Measurements from ENCODE around the gene DIRAS1.
A peak's percentile ranks its signal among the peaks of the same experiment; 100 is the strongest.
"Not testable (repeated sequence)": the region's sequence is repeated elsewhere in the genome, so short reads cannot be mapped to it uniquely, and the experiment has no call there.

Gene DIRAS1

DNA sequence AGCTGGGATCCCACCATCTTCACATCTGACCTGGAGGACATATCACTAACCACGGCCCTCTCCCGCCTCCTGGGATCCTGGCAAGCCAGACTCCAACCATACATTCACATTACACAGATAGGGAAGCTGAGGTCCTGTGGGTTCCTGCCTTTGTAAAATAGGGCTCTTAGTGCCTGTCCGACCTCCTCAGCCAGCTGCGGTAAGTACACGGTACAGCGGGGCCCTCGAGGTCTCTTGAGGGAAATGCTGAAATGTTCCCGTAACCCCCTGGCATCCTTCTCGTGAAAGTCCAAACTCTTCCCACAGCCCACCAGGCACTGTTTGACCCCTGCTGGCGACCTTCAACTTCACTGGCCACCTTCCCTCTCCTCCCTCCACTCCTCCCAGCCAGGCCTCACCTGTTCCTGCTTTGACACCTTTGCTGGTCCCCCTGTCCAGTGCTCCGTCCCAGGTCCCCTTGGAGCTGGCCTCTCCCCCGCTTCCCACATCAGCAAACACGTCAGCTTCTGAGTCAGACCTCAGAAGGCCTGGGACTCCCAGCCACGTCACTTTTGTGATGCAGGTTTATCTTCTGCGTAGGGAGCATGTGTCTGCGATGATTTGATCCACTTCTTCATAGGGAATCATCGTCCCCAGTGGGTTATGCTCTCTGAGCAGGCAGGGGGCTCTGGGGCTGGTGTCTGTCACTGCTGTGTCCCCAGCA, 9.8 kb downstream of the DIRAS1 start:
- DNase-seq (ENCODE audit: low read depth), result no peak

DNA sequence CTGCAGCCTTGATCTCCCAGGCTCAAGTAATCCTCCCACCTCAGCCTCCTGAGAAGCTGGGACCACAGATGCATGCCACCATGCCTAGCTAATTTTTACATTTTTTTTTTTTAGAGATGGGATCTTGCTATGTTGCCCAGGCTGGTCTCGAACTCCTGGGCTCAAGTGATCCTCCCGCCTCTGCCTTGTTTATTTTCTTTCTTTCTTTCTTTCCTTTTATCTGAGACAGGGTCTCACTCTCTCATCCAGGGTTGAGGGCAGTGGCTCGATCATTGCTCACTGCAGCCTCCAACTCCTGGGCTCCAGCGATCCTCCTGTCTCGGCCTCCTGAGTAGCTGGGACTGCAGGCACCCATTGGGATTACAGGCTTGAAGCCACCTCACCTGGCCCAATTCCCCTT, 14.9 kb downstream of the DIRAS1 start:
- DNase-seq (ENCODE audit: low read depth), result no peak

DNA sequence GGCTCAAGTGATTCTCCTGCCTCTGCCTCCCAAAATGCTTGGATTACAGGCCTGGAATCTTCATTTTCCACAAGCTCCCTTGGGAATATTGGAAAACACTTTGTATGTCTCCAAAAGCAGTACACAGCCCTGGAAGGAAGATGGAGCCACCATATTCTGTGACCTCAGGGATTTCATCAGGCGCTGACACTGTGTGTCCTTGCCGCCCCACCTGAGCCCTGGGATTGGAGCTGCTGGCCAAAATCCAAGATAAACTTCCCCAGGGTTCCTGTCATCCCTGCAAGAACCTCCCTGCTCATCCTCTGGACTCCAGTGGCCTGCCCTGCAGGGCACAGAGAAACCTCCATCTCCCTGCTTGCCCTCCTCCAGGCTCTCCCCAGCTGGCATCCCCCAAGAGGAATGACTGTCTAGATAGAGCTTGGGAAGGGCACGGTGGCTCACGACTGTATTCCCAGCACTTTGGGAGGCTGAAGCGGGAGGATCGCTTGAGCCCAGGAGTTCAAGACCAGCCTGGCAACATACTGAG, 17.4 kb downstream of the DIRAS1 start:
- DNase-seq (ENCODE audit: low read depth), result no peak

DNA sequence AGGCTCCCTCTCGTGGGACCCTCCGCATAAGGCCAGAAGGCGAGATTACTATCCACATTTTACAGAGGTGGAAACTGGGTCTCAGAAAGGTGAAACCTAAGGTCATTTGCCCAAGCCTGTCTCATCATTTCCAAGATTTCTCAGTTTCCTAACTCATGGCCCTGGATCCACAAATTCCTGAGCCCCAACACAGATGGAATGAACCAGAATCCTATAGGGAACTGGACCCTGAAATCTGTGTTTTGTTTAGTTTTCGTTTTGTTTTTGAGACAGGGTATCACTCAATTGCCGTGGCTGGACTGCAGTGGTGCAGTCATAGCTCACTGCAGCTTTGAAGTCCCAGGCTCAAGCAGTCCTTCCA, 18.1 kb downstream of the DIRAS1 start:
- DNase-seq (ENCODE audit: low read depth), result no peak

DNA sequence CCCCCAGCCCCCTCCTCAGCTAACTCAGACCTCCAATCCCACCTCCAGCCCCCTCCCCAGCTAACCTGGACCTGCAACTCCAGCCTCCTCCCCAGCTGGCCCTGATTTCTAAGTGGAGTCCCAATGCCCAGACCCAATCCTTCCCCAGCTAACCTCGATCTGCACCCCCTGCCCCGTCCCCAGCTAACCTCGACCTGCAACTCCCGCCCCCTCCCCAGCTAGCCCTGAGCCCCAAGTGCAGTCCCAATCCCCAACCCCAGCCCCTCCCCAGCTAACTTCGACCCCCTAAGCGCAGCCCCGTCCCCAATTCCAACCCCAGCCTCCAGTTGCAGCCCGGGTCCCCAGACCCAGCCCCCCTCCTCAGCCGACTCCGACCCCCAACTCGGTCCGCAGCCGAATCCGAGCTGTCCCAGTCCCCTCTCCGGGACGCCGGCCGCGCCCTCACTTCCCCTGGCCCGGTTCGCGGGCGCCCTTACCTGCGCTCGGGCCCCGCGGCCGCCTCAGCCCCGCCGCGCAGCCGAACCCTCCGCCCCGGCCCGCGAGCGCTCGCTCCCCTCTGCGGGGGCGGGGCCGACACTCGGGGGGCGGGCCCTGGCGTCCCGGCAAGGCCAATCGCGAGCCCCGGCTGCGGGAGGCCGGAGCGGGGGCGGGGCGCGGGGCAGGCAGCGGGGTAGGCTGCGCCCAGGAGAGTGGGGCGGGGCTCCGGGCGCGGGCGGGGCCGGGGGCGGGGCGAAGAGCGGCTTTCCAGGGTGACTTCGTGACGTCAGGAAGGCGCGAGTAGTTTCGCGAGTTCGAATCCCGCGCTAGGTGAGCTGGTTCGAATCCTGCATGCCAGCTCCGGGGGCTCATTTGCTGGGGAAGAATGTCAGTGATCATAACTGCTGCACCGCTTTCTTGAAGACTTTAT, 18.7 kb downstream of the DIRAS1 start, which contains the start of gene GNG7:
GNG7 (minus strand) TSS at position 525 of the 907 bp plus-strand sequence. CDS start 182,006 bp downstream, outside the sequence.
- peak; percentile 94 for DNase-seq (ENCODE audit: low read depth)

DNA sequence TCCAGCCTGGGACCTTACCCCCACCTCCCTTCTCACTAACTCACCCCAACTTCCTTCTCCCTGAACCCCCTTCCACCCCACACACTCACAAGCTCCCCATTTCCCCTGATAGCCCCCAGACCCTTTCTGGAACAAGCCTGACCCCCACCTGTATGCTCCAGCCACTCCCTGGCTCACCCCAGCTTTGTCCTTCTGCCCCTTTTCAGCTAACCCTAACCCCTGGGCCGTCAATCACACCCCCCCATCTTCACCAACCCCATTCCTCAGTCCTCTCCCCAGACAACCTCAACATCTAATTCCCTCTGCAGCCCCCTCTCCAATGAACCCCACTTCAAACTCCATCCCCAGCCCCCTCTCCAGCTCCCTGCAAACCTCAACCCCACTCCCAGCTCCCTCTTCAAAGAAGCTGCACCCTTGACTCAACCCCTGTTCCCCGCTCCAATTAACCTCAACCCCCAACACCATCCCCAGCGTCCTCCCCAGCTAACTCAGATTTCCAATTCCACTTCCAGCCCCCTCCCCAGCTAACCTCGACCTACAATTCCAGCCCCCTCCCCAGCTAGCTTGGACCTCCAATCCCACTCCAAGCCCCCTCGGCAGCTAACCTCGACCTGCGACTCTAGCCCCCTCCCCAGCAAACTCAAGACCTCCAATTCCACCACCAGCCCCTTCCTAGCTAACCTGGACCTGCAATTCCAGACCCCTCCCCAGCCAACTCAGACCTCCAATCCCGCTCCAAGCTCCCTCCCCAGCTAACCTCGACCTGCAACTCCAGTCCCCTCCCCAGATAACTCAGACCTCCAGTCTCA, 19.6 kb downstream of the DIRAS1 start:
- DNase-seq (ENCODE audit: low read depth), result no peak

DNA sequence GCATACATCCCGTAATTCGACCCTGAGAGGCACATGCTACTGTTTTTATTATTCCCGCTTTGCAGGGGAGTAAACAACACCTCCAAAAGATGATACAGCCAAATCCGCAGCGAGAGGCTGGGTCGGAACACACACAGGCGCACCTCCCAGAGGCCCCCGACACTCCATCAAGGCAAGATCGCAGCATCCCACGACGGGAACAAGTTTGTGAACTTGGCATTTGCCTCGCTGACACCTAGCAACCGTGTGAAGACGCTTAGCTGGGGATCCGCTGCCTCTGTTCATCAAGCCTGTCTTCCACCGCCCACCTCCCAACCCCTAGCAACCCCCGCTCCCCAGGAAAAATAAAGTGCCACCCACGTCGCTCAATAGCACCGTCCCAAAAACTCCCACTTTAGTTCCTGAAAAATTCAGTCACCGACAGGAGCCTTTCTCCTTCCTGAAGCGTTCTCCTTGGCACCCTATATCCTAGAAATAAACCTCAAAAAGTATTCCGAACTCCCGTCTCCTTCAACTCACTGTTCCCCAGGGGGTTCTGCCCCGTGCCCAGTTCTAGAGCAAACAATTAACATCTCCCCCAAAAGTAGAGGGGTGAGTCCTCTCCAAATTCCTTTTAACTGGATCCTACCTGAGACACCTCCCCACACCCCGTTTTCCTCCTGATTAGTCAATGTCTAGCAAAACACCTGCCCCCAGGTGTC, 20.4 kb downstream of the DIRAS1 start:
- DNase-seq (ENCODE audit: low read depth), result no peak

DNA sequence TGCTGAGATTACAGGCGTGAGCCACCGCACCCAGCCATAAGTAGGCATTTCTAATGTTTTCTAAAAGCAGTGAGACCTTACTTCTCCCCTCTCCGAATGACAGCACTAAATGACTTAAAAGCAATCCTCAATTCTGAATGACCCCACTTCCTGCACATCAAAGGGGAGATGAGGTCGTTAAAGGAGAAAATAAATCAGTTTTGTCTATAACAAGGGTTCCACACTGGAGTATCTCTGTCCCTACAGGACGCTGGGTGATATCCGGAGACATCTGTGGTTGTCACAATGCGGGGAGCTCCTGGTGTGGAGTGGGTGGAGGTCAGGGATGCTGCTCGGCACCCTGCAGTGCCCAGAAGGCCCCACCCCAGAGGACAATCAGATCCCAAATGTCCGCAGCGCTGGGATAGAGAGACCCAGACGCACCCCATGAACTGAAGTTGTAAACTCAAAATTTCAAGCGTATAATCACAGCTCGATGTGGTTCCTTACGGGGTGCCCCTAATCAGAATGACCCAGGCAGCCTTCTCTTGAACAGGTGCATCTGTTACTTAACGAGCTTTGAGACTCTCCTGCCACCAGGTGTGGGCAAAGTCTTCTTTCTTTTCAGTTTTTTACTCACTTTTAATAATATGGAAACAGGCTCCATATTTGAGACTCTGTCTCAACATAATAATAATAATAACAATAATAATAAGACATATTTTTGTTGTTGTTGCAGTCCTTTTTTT, 21.6 kb downstream of the DIRAS1 start:
- no peak for DNase-seq (ENCODE audit: low read depth)

DNA sequence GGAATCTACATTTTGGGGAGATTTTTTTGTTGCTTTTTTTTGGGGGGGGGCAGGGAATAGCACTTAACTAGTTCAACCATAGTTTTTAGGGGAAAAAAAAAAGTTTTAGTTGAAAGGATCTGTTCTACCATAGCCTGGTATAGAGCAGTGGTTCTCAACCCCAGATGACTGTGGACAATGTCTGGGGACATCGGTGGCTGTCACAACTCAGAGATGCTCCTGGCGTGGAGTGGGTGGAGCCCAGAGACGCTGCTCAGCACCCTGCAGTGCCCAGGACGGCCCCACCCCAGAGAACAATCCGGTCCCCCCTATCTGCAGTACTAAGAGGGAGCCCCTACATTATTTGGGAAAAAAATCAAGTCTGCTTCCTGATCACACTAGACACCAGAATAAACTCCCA, 27.0 kb downstream of the DIRAS1 start:
- DNase-seq (ENCODE audit: low read depth), result no peak

DNA sequence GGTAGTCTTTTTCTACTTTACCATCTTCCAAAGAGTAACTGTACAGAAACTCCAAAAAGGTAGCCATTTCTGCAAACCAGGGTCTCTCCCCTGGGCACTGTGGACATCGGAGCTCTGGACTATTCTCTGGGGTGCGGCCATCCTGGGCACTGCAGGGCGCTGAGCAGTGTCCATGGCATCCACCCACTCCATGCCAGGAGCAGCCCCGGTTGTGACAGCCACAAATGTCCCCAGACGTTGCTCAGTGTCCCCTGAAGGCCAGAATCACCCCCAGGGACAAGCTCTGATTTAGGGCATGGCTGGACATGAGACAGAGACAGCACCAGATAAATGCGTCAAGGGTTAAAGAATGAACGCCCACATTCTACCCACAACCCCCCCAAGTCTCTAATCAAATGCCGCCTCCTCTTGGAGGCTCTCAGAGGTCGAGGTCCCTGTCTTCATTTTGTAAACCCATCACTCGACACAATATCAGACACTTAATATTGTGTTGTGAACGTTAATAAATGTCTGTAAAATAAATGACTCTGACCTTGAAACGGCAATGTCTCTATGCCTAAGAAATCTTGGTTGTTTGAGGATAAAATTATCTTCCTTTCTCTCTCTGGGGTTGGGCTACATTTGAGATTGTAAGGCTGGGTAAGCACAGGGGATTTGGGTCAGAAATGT, 27.5 kb downstream of the DIRAS1 start:
- DNase-seq (ENCODE audit: low read depth), result no peak

DNA sequence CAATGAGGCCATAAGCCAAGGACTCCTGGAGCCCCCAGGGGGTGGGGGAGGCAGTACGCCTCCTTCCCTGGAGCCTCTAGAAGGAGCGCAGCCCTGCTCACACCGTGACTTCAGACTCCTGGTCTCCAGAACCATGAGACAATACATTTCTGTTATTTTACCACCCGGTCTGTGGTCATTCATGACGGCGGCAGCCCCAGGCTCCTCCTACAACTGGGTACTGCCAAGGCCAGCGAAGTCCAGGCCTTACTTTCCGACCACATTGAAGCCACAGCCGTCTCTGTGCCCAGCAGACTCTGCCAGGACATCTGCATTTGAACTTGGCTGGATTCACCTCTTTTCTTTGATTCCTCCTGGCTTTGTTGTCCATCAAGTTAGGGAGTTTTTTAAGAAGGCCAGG, 29.2 kb downstream of the DIRAS1 start:
- DNase-seq (ENCODE audit: low read depth), result no peak

DNA sequence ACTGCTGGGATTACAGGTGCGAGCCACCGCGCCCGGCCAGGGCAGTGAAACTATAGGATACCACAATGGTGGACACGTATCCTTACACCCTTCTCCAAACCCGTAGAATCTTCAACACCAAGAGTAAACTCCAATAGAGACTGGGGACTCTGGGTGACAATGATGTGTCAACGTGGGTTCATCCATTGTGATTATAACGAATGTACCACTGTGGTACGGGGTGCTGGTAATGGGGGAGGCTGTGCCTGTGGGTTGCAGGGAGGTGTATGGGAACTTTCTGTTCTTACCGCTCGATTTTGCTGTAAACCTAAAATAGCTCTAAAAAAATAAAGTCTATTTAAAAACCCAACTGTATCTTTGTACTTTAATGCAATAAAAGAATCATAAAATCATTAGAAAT, 30.3 kb downstream of the DIRAS1 start:
- DNase-seq (ENCODE audit: low read depth), result no peak

DNA sequence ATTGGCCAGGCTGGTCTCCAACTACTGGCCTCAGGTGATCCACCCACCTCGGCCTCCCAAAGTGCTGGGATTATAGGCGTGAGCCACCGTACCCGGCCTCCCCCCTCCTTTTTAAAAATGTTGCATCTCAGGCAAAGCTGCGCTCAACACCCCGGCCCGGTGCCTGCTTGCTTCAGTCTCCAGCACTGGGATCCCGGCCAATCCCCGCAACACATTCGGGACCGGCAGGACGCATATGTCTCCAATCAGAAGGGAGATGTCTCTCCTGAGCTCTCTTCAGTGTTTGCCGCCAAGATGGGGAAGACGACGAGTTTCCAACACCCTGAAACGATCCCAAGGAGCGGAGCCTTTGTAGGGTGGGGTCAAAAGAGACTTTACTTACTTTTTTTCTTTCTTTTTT, 34.8 kb downstream of the DIRAS1 start:
- no peak for DNase-seq (ENCODE audit: low read depth)

DNA sequence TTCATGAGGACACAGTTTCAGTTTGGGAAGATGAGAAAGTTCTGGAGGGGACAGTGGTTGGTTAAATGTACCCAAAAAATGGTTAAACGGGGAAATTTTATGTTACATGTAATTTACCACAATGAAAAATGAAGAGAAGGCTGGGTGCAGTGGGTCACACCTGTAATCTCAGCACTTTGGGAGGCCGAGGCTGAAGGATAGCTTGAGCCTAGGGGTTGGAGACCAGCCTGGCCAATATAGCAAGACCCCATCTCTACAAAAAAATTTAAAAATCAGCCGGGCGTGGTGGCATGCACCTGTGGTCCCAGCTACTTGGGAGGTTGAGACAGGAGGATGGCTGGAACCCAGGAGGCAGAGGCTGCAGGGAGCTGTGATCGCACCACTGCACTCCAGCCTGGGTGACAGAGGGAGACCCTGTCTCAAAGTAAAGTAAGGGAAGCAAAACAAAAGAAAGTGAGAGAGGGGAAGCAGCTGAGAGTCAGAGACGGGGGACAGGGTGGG, 35.9 kb downstream of the DIRAS1 start:
- DNase-seq (ENCODE audit: low read depth), result no peak

DNA sequence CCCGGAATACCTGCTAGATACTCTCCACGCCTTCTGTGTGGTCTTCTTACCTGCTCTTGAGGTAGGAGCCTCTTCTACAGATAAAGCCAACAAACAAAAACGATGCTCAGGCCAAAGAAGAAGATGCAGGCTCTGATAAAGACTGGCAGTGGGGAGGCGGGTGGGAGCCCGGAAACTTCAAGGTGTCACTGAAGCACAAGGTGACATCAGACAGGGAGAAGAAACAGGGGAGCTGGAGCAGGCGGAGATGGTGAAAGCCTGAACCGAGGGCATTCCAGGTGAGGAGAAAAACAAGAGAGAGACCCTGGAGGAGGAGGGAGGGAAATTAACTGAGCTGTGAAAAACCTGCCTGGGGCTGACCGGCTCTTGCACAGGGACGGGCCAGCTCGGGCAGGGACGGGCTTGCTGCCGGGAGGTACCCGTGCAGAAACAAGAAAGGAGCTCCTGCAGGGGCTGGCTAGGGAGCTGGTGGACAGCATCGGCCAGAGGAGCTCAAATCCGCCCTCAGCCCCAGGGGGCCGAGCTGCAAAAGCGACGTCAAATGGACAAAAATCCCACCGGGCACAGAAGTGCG, 37.7 kb downstream of the DIRAS1 start:
- no peak for DNase-seq (ENCODE audit: low read depth)

DNA sequence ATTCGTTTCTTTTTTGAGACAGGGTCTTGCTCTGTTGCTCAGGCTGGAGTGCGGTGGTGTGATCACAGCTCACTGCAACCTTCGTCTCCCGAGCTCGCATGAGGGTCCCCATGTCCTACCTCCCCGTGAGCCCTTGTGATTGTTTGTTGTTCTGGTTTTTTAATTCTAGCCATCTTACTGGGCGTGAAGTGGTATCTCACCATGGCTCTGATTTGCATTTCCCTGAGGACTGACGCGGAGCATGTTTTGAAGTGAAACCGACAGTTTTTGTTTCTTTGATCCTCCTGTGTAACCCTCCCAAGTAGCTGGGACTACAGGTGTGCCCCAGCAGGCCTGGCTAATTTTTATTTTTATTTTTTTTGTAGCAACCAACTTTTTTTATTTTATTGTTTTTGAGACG, 40.4 kb downstream of the DIRAS1 start:
- DNase-seq (ENCODE audit: low read depth), result no peak

DNA sequence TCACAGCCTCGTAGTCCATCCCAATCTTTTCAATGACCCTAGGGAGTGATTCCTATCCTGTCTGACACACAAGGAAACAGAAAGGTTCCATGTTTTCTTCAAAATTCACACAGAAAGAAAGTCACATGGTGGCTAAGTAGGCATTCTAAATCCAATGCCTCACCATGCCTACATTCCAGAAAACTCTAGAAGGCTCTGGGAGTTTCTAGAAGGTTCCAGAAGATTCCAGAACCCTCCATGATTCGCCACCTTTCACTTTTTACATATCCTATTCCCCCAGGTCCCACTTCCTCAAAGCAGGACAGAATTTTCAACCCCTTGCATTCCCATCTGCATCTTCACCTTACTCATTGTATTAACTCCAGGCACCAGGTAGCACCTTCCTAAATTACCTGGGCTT, 41.7 kb downstream of the DIRAS1 start:
- DNase-seq (ENCODE audit: low read depth), result no peak

DNA sequence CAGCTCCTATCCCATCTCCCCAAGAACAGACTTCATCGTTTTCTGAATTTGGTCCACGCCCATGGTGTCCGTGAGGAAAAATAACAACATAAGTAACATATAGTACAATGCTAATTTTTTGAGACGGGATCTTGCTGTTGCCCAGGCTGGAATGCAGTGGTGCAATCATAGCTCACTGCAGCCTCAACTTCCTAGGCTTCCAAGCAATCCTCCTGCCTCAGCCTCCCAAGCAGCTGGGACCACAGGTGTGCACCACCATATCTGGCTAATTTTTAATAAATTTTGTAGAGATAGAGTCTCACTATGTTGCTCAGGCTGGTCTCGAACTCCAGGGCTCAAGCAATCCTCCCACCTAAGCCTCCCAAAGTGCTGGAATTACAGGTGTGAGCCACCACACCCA, 42.2 kb downstream of the DIRAS1 start:
- DNase-seq (ENCODE audit: low read depth), result not testable (repeated sequence)

DNA sequence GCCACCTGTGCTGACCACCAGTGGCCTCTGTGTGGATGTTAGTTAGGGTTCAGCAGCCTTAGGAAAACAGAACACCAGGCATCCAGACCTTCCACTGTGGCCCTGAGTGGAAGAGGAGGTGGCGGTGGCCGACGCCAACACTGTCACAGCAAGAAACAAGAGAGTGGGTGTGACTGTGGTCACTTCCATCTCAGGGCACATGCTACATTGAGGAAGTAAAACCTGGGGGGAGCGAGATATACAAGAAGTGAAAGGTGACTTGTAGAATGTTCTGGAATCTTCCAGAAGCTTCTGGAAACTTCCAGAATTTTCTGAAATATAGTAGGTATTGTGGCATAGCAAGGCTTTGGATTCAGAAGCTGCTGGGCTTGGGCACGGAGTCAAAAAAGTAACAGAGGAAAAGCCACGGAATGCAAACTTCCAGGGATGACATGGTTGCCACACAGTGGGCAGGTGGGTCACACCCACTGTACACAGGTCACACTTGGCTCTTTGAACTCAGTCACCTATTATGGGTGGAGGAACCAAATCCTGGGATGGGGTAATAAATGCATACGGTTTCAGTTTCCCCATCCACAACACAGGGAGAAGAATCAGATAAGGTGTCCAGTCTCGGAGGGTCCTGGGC, 43.0 kb downstream of the DIRAS1 start:
- DNase-seq (ENCODE audit: low read depth), result no peak
